ENCODE data around the gene PRH1.

Gene PRH1

GRCh38 chr12:10884086-10884725, at the start of gene PRH1:
Gene PRH1 (minus strand): TSS chr12:10884255. CDS start chr12:10884217, 38 bp downstream.
- no peak for ATAC-seq (ENCODE audit: low read depth)
- H3K9me3 ChIP-seq (ENCODE audit: severe bottlenecking) = no peaks in the 10 kb centered on the region
- no peaks in the 10 kb centered on the region for H3K4me1 ChIP-seq (ENCODE audit: insufficient read depth, poor library complexity, severe bottlenecking)
- no peak for TF ChIP-seq CTCF (IDR thresholded peaks at IDR 0.05; ENCODE audit: poor library complexity, severe bottlenecking)
- no peaks in the 10 kb centered on the region for H3K36me3 ChIP-seq (ENCODE audit: low read depth)
- H3K4me3 ChIP-seq (ENCODE audit: severe bottlenecking) = no peak within 1 kb of the TSS
- no peaks in the 10 kb centered on the region for H3K27me3 ChIP-seq (ENCODE audit: insufficient read depth, poor library complexity, severe bottlenecking)
- no peak within 1 kb of the TSS for H3K27ac ChIP-seq (ENCODE audit: poor library complexity, severe bottlenecking)
- DNase-seq (ENCODE audit: low spot score) = no peak

GRCh38 chr12:10928746-10929286, 44.8 kb upstream of the PRH1 start, which contains the start of gene PRH2:
Gene PRH2 (plus strand): TSS chr12:10929236. CDS start chr12:10929274, 38 bp downstream.
- no peak for ATAC-seq (ENCODE audit: low read depth)

GRCh38 chr12:10926269-10926668, 42.2 kb upstream of the PRH1 start:
- no peak overlapping the region for H3K4me3 ChIP-seq (ENCODE audit: severe bottlenecking)
- H3K9me3 ChIP-seq (ENCODE audit: severe bottlenecking) = no peaks in the 10 kb centered on the region
- no peaks in the 10 kb centered on the region for H3K27me3 ChIP-seq (ENCODE audit: insufficient read depth, poor library complexity, severe bottlenecking)
- no peak for ATAC-seq (ENCODE audit: low read depth)
- TF ChIP-seq CTCF (IDR thresholded peaks at IDR 0.05; ENCODE audit: poor library complexity, severe bottlenecking) = no peak
- no peaks in the 10 kb centered on the region for H3K36me3 ChIP-seq (ENCODE audit: low read depth)
- H3K4me1 ChIP-seq (ENCODE audit: insufficient read depth, poor library complexity, severe bottlenecking) = no peaks in the 10 kb centered on the region
- H3K27ac ChIP-seq (ENCODE audit: poor library complexity, severe bottlenecking) = no peak overlapping the region
- no peak for DNase-seq (ENCODE audit: low spot score)

More at GRCh38 chr12:10928746-10929286, 44.8 kb upstream of the PRH1 start, which contains the start of gene PRH2:
- Histone ChIP-seq H3K4me3 (ENCODE audit: severe bottlenecking) (no peak within 1 kb of the TSS), H3K4me1 (ENCODE audit: insufficient read depth, poor library complexity, severe bottlenecking) (no peaks in the 10 kb centered on the region), H3K27me3 (ENCODE audit: insufficient read depth, poor library complexity, severe bottlenecking) (no peaks in the 10 kb centered on the region), H3K27ac (ENCODE audit: poor library complexity, severe bottlenecking) (no peak within 1 kb of the TSS), H3K9me3 (ENCODE audit: severe bottlenecking) (no peaks in the 10 kb centered on the region), H3K36me3 (ENCODE audit: low read depth) (no peaks in the 10 kb centered on the region)
- DNase-seq (ENCODE audit: low spot score) = no peak
- TF ChIP-seq CTCF (IDR thresholded peaks at IDR 0.05; ENCODE audit: poor library complexity, severe bottlenecking) = no peak

- no peak for TF ChIP-seq CTCF (IDR thresholded peaks at IDR 0.05; ENCODE audit: poor library complexity, severe bottlenecking)
- Histone ChIP-seq H3K9me3 (ENCODE audit: severe bottlenecking) (no peaks in the 10 kb centered on the region), H3K4me1 (ENCODE audit: insufficient read depth, poor library complexity, severe bottlenecking) (no peaks in the 10 kb centered on the region), H3K36me3 (ENCODE audit: low read depth) (no peaks in the 10 kb centered on the region), H3K27ac (ENCODE audit: poor library complexity, severe bottlenecking) (no peak overlapping the region), H3K4me3 (ENCODE audit: severe bottlenecking) (no peak overlapping the region), H3K27me3 (ENCODE audit: insufficient read depth, poor library complexity, severe bottlenecking) (no peaks in the 10 kb centered on the region)
- no peak for ATAC-seq (ENCODE audit: low read depth)
- no peak for DNase-seq (ENCODE audit: low spot score)
Measured at GRCh38 chr12:10919809-10920208, 35.8 kb upstream of the PRH1 start.

GRCh38 chr12:10910380-10910779, 26.3 kb upstream of the PRH1 start:
- DNase-seq (ENCODE audit: low spot score) = no peak
- no peaks in the 10 kb centered on the region for H3K27me3 ChIP-seq (ENCODE audit: insufficient read depth, poor library complexity, severe bottlenecking)
- no peaks in the 10 kb centered on the region for H3K36me3 ChIP-seq (ENCODE audit: low read depth)
- no peak overlapping the region for H3K4me3 ChIP-seq (ENCODE audit: severe bottlenecking)
- H3K4me1 ChIP-seq (ENCODE audit: insufficient read depth, poor library complexity, severe bottlenecking) = no peaks in the 10 kb centered on the region
- H3K27ac ChIP-seq (ENCODE audit: poor library complexity, severe bottlenecking) = no peak overlapping the region
- no peak for TF ChIP-seq CTCF (IDR thresholded peaks at IDR 0.05; ENCODE audit: poor library complexity, severe bottlenecking)
- H3K9me3 ChIP-seq (ENCODE audit: severe bottlenecking) = no peaks in the 10 kb centered on the region
- ATAC-seq (ENCODE audit: low read depth) = no peak

Measured in RWPE2 (cell line).